NB4 (cell line): ENCODE measurements around the gene NADSYN1.
"Not testable (repeated sequence)": the region's sequence is repeated elsewhere in the genome, so short reads cannot be mapped to it uniquely, and the experiment has no call there.

ENCODE experiments used
- DNase-seq: peaks from one replicate; pipeline ENCODE4 v3.0.0; 2010; ENCODE audit warnings: low read depth
- H3K4me3 ChIP-seq: one replicate; pipeline ENCODE4 v1.5.1; 2011; ENCODE audit warnings: mild to moderate bottlenecking, low read depth, low read length, moderate library complexity
- MAX ChIP-seq: IDR thresholded peaks from 2 replicates; pipeline ENCODE4 v1.6.1; 2011; ENCODE audit warnings: low read depth, low read length
- MYC ChIP-seq: IDR thresholded peaks from 2 replicates; pipeline ENCODE4 v1.6.1; 2011; ENCODE audit warnings: low read depth, low read length
- POLR2A ChIP-seq: IDR thresholded peaks from 2 replicates; pipeline ENCODE4 v1.6.1; 2011; ENCODE audit warnings: mild to moderate bottlenecking; ENCODE audit not compliant: insufficient read length; ENCODE audit errors: extremely low read depth
- TF ChIP-seq, protein P1 (sequence below): IDR thresholded peaks from one replicate; pipeline ENCODE4 v1.5.1; 2012; ENCODE audit warnings: low read depth, low read length

Gene NADSYN1

DNA sequence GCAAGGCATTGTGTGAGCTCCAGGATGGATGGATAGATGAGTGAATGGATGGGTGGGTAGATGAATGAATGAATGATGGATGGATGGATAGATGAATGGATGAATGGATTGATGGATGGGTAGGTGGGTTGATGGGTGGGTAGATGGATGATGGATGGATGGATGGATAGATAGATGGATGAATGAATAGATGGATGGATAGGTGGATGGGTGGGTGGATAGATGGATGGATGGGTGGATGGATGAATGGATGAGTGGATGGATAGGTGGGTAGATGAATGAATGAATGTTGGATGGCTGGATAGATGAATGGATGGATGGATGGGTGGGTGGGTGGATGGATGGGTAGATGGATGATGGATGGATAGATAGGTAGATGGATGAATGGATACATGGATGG lies 38.4 kb upstream of the NADSYN1 start:
- H3K4me3 ChIP-seq, result no peak overlapping the region
- TF ChIP-seq MAX (no peak), MYC (no peak), POLR2A (no peak)
- TF ChIP-seq, protein P1, sequence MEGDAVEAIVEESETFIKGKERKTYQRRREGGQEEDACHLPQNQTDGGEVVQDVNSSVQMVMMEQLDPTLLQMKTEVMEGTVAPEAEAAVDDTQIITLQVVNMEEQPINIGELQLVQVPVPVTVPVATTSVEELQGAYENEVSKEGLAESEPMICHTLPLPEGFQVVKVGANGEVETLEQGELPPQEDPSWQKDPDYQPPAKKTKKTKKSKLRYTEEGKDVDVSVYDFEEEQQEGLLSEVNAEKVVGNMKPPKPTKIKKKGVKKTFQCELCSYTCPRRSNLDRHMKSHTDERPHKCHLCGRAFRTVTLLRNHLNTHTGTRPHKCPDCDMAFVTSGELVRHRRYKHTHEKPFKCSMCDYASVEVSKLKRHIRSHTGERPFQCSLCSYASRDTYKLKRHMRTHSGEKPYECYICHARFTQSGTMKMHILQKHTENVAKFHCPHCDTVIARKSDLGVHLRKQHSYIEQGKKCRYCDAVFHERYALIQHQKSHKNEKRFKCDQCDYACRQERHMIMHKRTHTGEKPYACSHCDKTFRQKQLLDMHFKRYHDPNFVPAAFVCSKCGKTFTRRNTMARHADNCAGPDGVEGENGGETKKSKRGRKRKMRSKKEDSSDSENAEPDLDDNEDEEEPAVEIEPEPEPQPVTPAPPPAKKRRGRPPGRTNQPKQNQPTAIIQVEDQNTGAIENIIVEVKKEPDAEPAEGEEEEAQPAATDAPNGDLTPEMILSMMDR, result no peak
- no peak for DNase-seq

- no peak for DNase-seq
- TF ChIP-seq MYC, result no peak
- TF ChIP-seq, protein P1, result no peak
- TF ChIP-seq POLR2A, result no peak
- TF ChIP-seq MAX, result no peak
These were observed 34.4 kb upstream of the NADSYN1 start for GRCh38 chr11:71418643-71419042.

GRCh38 chr11:71420455-71421241 lies 32.4 kb upstream of the NADSYN1 start:
- DNase-seq, result peak; percentile 74
- no peak overlapping the region for H3K4me3 ChIP-seq
- no peak for TF ChIP-seq POLR2A
- TF ChIP-seq, protein P1, result peak; percentile 90

More at GRCh38 chr11:71418643-71419042, 34.4 kb upstream of the NADSYN1 start:
- H3K4me3 ChIP-seq, result no peak overlapping the region

- DNase-seq, result no peak
- TF ChIP-seq POLR2A, result no peak
- no peak for TF ChIP-seq MYC
- TF ChIP-seq, protein P1, result no peak
- no peak for TF ChIP-seq MAX
- no peak overlapping the region for H3K4me3 ChIP-seq
These were observed 31.5 kb upstream of the NADSYN1 start for GRCh38 chr11:71421392-71421950.

GRCh38 chr11:71422318-71422717 lies 30.7 kb upstream of the NADSYN1 start:
- H3K4me3 ChIP-seq, DNase-seq: not testable (repeated sequence)

DNA sequence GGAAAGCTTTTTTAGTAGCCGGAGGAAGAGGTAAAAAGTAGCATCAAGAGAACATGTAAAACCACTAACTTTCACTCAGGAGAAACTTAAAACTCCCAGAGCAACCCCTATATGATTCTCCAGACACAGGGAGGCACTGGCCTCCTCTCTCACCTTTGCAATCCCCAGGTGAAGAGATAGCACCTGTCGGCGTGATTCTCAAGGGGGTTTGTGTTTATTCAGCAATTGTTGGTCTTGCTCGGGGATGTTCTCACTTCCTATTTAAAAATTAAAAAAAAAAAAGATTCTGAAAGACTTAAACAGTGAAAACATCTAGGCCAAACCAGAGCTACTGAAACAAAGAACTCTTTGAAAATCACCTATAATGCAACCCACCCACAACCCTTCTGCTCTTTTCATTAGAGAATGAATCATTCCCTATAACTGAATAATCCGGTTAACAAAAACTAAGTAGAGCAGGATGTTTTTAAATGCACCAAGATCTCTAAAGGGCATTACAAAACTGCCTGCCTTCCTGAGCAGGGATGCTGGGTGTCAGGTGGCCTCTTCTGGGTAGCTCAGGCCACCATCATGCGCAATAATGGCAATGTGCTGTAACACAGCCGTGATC lies 29.7 kb upstream of the NADSYN1 start:
- DNase-seq, result no peak
- H3K4me3 ChIP-seq, result no peak overlapping the region
- no peak for TF ChIP-seq MYC
- TF ChIP-seq, protein P1, result no peak
